ENCODE results near the gene NUAK1. TPM values are rescaled to one million over a fixed set of nuclear protein-coding genes. Genes with fewer than 3 reads are reported as not detected.

NUAK1 gene
- total RNA-seq, 1 donor from 2014 or later, result not detected

DNA sequence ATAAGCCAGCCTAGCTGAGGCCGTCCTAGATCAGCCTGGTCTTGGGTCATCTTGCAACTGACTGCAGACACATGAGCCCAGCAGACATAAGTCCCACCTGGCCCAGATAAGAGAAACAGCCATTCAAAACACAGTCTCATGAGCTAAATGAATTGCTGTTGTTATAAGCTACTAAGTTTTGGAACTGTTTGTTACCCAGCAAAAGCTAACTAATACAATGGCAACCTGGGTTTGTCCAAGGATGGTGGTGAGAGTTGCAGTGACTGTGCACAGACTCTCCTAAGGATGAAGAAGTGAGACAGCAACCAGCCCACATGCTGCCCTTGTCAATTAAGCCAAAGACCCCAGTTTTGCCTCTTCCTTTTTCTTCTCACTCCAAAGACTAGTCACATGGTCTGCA is 22.2 kb upstream of the NUAK1 start:
- intact Hi-C loops (cut with micrococcal nuclease), result no loop called here
- POLR2A ChIA-PET, result no interaction called here
- TF ChIP-seq, protein P1, sequence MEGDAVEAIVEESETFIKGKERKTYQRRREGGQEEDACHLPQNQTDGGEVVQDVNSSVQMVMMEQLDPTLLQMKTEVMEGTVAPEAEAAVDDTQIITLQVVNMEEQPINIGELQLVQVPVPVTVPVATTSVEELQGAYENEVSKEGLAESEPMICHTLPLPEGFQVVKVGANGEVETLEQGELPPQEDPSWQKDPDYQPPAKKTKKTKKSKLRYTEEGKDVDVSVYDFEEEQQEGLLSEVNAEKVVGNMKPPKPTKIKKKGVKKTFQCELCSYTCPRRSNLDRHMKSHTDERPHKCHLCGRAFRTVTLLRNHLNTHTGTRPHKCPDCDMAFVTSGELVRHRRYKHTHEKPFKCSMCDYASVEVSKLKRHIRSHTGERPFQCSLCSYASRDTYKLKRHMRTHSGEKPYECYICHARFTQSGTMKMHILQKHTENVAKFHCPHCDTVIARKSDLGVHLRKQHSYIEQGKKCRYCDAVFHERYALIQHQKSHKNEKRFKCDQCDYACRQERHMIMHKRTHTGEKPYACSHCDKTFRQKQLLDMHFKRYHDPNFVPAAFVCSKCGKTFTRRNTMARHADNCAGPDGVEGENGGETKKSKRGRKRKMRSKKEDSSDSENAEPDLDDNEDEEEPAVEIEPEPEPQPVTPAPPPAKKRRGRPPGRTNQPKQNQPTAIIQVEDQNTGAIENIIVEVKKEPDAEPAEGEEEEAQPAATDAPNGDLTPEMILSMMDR (IDR thresholded peaks at IDR 0.05), result no peak
- H3K36me3 Mint-ChIP-seq (ENCODE audit: low read depth), result no peaks in the 10 kb centered on the region
- no peak for DNase-seq
- no peaks in the 10 kb centered on the region for H3K9me3 Mint-ChIP-seq
- CTCF ChIA-PET, result interaction anchor here (1.1 kb wide), 1 partner anchor 25 kb away, joined by 4 read pairs; no protein-coding TSS in a partner anchor
- H3K27ac Mint-ChIP-seq, result no peak overlapping the region
- ATAC-seq (ENCODE audit: low read depth), result no peak
- H3K4me1 Mint-ChIP-seq, result no peaks in the 10 kb centered on the region
- H3K4me3 Mint-ChIP-seq, result no peak overlapping the region
- peaks cover 24% of the 10 kb centered on the region for H3K27me3 Mint-ChIP-seq

DNA sequence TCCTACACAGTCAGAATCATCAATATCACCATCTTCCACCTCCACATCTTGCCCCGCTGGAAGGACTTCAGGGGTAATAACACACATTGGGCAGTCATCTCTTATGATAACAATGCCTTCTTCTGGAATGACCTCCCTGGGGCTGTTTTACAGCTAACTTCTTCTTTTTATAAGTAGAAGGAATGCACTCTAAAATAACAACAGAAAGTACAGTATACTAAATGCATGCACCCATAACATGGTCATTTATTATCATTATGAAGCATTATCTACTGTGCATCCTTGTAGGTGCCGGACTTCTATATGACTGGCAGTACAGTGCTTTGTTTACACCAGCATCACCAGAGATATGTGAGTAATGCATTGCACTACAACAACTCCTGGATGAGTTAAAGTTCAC is 19.0 kb upstream of the NUAK1 start:
- ChIA-PET POLR2A (no interaction called here), CTCF (no interaction called here)
- H3K27me3 Mint-ChIP-seq, result peaks cover 18% of the 10 kb centered on the region
- no peak overlapping the region for H3K4me3 Mint-ChIP-seq
- no peaks in the 10 kb centered on the region for H3K36me3 Mint-ChIP-seq (ENCODE audit: low read depth)
- ATAC-seq (ENCODE audit: low read depth), result no peak
- H3K4me1 Mint-ChIP-seq, result no peaks in the 10 kb centered on the region
- no peak for DNase-seq
- no peak overlapping the region for H3K27ac Mint-ChIP-seq
- intact Hi-C loops (cut with micrococcal nuclease), result no loop called here
- H3K9me3 Mint-ChIP-seq, result no peaks in the 10 kb centered on the region
- TF ChIP-seq, protein P1 (IDR thresholded peaks at IDR 0.05), result no peak

DNA sequence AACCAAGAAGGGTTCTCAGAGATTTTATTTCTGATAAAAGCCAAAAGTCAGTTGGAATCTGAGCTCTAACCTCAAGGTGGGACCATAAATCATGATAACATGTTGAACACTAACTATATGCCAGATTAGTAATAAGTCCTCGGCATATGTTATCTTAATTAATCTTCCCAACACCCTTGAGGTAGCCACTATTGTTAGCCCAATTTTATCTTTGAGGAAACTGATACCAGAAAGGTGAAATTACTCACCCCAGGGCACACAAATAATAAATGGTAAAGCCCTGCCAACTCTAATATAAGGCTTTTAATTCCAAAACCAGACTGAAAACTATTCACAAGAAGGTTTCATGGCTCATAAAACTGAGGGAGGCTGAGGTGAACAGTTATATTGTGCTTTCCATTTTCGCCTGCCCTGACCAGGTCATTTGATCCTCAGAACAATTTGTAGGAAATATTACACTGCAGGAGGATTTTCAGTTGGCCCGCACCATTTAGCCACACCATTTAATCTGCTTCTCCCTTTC is 16.1 kb upstream of the NUAK1 start:
- ChIA-PET CTCF (no interaction called here), POLR2A (no interaction called here)
- intact Hi-C loops (cut with micrococcal nuclease), result no loop called here
- H3K36me3 Mint-ChIP-seq (ENCODE audit: low read depth), result no peaks in the 10 kb centered on the region
- H3K27me3 Mint-ChIP-seq, result peaks cover 15% of the 10 kb centered on the region
- H3K27ac Mint-ChIP-seq, result no peak overlapping the region
- ATAC-seq (ENCODE audit: low read depth) (no peak), DNase-seq (no peak)
- no peaks in the 10 kb centered on the region for H3K4me1 Mint-ChIP-seq
- H3K4me3 Mint-ChIP-seq, result no peak overlapping the region
- TF ChIP-seq, protein P1 (IDR thresholded peaks at IDR 0.05), result no peak
- H3K9me3 Mint-ChIP-seq, result no peaks in the 10 kb centered on the region

DNA sequence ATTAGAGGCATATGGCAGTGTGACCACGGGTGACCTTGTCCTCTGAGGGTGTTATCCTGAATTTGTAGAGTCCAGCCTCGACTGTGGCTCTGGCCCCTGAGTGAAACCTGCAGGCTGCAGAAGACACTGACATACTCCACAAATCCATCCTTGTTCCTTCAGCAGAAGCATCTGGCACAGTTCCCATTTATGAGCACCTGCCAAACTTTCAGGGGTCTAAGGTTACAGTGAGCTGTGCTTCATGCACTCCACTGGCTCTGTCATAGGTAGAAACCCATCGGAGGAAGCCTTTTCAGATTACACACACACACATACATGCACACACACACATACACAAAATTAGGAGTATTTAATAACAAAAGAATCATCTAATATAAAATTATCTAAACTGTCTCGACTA is 13.6 kb upstream of the NUAK1 start:
- no peaks in the 10 kb centered on the region for H3K9me3 Mint-ChIP-seq
- peaks cover 15% of the 10 kb centered on the region for H3K27me3 Mint-ChIP-seq
- no peaks in the 10 kb centered on the region for H3K4me1 Mint-ChIP-seq
- ChIA-PET POLR2A (no interaction called here), CTCF (no interaction called here)
- no peaks in the 10 kb centered on the region for H3K36me3 Mint-ChIP-seq (ENCODE audit: low read depth)
- DNase-seq, result no peak
- H3K27ac Mint-ChIP-seq, result no peak overlapping the region
- ATAC-seq (ENCODE audit: low read depth), result no peak
- intact Hi-C loops (cut with micrococcal nuclease), result no loop called here
- TF ChIP-seq, protein P1 (IDR thresholded peaks at IDR 0.05), result no peak
- H3K4me3 Mint-ChIP-seq, result no peak overlapping the region

DNA sequence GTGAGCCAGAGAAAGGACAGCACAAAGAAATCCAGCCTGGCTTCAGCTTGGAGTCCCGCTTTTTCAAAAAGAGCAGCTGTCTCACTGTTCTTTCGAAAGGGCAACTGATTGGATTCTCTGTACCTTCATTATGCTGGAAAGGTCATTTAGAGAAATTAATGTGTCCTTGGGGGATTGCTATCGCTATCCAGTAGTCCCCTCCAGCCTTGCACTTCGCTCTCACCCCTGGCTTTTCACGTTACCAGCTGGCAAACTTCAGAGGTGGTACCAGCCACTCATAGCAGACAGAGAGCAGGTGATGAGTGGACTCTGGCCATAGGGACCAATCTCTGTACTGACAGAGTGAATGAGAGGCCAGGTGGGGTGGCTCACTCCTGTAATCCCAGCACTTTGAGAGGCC is 11.8 kb upstream of the NUAK1 start:
- POLR2A ChIA-PET, result no interaction called here

More for the DNA sequence above, 11.8 kb upstream of the NUAK1 start:
- no peaks in the 10 kb centered on the region for H3K4me1 Mint-ChIP-seq
- no peak for DNase-seq
- H3K27me3 Mint-ChIP-seq, result peaks cover 26% of the 10 kb centered on the region
- no peaks in the 10 kb centered on the region for H3K9me3 Mint-ChIP-seq
- TF ChIP-seq, protein P1 (IDR thresholded peaks at IDR 0.05), result no peak
- H3K27ac Mint-ChIP-seq, result no peak overlapping the region
- CTCF ChIA-PET, result no interaction called here
- H3K4me3 Mint-ChIP-seq, result no peak overlapping the region
- ATAC-seq (ENCODE audit: low read depth), result no peak
- intact Hi-C loops (cut with micrococcal nuclease), result no loop called here
- no peaks in the 10 kb centered on the region for H3K36me3 Mint-ChIP-seq (ENCODE audit: low read depth)
